Left renal cortex interstitium (tissue), 4 donors: ENCODE measurements around the gene UNC93A. TPM values are rescaled to one million over a fixed set of nuclear protein-coding genes. Genes with fewer than 3 reads are reported as not detected.

Source experiments
- DNase-seq, 4 donors: peaks; one replicate each; pipeline ENCODE4 v3.0.0-alpha.2; 2013; ENCODE audit warnings: low read depth in 4 of 4, low spot score in 2 of 4, missing footprints in 1 of 4
- polyA plus RNA-seq, 4 donors: library from polyadenylated mRNA; unstranded; fragments of 120-200 nt; gene quantifications; one replicate each; pipeline ENCODE4 v1.2.1, GENCODE V29; 2013; ENCODE audit not compliant: insufficient read length in 4 of 4

The UNC93A gene
- polyA plus RNA-seq, 4 donors, result 3.7 to 9.3 (median 6.2) TPM

DNA sequence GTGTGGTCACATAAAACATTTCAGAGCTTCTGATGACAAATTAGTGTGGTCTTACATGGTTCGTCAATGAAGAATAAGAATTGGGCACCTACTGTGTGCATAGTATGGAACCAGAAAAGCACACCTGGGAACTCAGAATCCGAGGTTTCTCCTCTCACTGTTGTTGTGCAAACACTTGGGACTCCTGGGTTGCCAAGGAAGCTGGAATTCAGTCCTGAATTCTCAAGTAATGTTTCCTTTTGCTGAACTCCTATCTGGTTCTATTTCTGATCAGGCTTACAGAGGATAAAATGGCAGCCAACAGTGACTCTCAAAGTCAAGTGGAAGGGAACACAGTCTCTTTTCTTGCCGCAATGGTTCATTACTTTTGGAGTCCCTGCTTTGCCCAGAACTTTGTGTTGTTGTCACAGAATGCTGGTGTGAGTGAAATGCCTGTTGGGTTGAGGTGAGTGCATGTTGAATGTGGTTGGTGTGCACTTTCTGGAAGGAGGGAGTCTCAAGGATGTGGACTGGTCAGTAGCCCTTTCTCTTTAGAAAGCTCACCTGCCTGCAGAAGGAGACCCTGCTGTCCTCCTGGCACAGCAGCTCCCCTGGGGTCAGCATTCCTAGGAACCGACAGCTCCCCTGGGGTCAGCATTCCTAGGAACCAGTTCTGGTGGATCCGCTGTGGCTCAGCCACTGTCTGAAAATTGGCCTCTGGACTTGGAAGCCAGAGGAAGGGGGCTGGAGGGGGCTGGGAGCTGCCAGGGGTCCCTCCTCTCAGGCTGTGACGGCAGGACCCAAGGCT, 1.4 kb downstream of the UNC93A start:
- DNase-seq, result no peak

DNA sequence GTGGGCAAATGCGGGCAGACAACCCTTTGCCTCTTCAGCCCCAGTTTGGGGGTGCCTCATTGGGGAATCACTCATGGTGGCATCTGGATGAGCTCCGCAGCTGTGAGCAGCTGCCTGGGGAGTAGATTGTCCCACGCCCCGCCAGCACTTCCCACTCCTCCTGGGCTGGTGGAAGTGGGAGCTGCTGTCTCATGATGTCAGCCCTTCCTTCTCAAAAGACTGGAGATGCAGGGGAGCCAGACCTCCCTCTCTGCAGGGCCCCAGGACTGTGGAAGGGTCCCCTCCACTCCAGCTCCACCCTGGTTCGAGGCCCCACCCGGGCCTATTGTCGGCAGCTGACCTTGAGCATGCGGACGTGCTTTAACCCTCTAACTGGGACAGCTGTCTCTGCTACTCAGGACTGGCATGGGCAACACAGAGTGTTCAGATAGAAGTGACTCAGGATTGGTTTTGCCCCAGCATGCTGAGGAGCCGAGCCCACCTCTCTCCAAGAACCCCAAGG, 2.0 kb downstream of the UNC93A start:
- DNase-seq, result no peak

DNA sequence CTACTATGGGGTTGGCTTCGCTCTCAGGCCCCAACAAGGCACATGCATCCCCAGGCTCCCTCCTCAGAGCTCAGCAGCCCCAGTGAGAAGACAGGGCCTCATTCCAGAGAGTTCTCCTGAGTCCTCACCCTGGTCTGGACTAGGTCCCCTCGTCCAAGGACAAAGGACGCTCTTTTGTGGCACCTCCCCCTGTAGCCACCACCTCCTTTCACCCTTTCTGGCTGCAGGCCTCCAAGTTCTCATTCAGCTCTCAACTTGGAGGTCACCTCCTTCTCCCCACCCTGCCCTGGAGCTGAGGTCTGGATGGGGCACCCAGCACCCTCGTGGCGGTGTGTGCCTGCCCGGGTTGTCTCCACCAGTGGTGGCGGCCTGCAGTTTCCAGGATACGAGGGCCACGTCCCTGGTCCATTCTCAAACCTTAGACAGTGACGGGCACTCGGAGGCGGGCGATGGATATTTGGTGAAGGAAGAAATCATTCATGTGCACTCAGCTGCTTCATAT, 2.5 kb downstream of the UNC93A start:
- no peak for DNase-seq

DNA sequence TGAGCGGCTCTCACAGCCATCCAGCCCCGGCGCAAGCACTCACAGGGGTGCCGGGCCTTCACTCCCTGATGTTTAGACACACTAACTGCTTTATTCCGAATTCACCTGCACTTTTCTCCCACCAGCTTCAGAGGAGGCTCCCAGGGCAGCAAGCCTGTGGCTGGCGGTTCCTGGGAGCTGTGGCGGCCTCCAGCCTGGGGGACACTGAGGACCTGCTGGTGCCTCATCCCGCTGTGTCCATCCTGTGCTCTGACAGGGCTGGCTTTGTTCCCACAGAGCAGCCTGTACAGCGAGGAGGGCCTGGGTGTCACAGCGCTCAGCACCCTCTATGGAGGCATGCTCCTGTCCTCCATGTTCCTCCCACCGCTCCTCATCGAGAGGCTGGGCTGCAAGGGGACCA, 3.1 kb downstream of the UNC93A start:
- no peak for DNase-seq

DNA sequence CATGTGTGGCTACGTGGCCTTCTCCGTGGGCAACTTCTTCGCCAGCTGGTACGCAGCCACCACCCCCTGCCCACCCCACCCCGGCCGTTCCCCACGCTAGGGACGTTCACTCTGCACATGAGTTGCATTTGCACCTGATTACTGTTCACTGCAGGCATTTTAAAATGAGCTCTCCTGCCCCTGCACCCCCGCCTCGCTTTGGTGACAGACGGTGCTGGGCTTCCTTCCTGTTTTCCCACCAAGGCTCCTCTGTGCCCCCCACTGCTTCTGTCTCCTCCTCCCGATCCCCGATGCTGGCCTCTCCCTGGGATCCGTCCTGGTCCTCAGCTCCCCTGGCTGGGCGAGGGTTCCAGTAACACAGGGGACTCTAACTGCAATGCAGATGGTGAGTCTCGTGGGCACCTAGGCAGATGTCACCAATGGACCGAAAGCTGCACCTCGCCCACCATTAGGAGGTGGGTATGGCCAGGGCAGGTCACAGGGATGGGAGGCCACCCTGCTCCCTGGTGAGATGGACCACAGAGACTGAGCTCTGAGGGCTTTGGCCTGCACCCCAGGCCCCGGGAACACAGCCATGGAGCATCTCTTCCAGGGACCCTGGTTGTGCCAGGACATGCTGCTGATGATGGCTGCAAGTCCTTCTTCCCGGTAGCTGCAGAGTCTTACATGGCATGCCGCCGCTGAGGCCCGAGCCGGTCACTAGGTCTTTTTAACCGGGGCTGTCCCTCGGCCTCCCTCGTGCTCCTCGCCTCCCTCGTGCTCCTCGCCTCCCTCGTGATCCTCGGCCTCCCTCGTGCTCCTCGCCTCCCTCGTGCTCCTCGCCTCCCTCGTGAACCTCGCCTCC, 3.8 kb downstream of the UNC93A start:
- no peak for DNase-seq

DNA sequence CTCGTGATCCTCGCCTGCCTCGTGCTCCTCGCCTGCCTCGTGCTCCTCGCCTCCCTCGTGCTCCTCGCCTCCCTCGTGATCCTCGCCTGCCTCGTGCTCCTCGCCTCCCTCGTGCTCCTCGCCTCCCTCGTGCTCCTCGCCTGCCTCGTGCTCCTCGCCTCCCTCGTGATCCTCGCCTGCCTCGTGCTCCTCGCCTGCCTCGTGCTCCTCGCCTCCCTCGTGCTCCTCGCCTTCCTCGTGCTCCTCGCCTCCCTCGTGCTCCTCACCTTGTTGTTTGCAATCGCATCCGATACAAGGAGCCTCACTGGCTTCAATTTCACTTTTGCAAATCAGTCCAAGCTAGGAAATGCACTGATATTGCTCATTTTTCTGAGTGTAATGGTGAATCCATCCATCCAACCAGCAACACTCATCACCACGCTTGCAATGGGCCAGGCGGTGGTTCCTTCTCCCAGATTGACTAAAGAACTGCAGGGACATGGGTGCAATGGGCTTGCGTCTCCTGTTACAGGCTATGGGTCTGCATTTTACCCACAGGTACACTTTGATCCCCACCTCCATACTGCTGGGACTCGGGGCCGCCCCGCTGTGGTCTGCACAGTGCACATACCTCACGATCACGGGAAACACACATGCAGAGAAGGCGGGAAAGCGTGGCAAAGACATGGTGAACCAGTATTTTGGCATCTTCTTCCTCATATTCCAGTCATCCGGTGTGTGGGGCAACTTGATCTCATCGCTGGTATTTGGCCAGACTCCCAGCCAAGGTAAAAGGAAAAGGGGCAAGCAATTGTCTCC, 4.6 kb downstream of the UNC93A start:
- DNase-seq, result no peak

DNA sequence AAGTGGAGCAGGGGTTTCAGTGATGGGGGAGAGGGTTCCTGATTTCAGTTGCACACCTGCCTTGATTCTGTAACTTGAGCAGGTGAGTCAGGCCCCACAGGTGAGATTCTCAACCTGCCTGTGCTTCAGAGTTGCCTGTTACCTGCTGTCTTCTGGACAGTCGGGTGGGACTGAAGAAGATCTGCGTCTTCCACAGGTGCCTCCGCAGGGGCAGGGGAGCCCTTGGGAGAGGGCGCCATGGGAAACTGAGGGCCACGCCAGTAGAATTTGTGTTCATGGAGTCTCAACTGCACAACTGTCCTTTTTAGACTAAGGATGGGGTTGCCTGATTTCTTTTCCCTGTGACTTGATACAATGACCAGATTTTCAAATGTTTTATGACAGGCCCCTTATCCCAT, 5.2 kb downstream of the UNC93A start:
- no peak for DNase-seq

DNA sequence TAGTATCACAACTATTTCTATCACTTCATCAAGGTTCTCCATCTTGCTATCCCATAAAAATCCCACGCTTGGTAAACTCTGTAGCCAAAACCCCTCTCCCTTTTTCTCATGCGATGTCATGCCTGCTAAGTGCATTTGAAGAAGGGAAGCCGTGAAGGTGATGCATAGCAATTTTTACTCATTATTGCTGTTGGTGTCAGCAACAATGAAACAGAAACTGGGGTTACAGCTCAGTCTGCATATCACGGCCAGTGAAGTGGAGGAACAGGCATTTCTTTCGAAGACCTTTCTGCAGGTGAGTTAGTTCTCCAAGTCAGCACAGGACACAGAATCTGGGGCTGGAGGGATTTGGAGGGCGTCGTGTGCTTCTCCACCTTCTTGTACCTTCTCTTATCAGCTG, 5.8 kb downstream of the UNC93A start:
- DNase-seq, result no peak

DNA sequence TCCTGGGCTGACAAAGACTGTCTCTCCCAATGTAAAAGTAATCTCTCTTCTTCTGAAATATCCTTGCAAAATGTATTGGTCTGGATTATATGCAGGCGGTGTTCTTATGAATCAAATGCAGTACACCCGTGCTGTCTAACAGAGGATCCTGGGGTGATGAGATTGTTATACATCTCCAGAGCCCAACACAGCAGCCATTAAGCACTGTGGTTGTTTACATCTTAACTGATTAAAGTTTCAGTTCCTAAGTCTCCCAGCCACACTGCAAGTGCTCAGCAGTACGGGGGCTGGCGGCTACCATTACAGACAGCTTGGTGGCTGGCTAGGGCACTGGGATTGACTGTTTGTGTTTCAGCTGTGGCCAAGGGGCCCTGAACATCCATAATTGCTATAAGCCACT, 7.0 kb downstream of the UNC93A start:
- no peak for DNase-seq

DNA sequence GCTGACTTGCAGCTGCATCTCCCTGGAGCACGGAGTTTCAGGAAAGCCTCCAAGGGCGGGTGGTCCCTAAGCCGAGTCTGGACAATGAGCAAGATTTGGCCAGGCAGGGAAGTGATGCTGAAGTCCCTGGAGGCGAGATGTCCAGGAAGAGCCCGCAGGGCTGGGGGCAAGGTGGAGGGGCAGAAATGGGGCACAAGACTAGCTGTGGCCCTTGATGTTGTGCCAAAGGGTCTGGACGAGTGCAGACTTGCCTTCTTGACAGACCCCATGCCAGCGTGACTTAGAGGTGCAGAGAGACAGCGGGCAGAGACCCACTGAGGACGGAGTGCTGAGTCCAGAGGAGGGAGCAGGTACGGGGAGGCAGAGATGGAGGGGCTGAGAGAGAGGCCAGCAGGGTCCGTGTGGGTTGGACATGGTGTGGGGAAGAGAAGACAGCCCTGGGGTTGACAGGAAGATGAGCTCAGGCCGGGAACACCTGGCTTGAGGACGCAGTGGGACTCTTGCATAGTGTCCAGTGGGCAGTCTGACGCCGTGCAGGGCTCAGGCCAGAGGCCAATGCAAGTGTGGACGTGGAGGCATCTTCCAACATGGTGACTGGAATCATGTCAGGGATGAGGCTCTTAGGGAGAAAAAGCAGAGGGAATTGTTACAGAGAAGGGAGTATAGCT, 8.7 kb downstream of the UNC93A start:
- DNase-seq, result no peak

DNA sequence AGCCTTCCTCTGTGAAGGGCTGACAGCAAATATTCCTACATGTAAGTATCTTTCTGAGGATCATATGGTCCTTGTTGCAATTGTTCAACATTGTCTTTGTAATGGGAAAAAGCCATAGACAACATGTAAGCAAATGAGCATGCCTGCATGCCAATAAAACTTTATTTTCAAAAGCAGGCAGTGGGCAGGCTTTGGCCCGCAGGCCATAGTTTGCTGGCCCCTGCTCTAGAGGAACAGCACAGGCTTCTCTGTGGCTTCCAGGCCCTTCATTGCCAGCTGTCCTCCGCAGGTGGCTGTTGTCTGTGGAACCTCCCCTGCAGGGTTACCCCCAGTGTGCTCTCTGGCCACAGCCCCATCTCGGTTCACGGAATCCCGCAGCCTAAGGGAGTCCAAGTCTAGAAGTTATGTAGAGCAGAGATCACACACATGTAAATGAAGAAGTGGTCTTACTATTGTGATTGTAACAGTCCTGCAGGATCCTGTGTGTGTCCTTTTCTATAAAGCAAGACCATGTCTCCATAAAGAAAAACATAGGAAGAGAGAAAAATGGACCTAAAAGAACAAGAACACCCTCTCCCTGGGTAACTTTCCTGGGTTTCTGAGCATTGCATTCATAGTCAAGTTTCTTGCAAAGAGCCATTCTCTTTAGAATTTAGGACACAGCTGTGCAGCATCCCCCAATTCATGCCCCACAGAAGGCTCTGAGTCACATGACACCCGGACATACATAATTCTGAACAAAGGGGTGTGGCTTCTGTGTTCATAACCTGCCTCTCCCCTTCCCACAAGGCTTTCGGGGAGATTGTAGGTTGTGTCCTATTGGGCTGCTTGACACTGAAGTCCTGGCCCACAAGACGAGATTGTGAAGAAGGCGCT, 10.0 kb downstream of the UNC93A start:
- DNase-seq, result no peak

DNA sequence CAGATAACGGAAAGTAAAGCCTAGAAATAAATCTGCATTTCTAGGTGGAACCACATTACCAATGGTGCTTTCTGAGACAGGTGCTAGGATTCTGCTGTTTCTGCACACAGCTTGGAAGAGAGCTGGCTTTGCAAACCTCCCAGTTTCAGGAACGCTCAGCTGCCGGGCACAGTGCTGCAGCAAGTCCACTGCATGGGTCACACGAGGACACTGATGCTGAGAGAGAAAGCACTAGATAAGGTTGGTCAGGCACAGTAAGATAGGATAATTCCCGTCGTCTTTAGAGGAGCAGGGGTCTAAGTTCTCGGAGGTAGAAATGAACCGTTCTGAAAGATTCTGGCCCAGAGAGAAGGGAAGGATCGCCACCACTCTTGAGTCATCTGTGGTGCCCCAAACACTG, 11.0 kb downstream of the UNC93A start:
- DNase-seq, result no peak

DNA sequence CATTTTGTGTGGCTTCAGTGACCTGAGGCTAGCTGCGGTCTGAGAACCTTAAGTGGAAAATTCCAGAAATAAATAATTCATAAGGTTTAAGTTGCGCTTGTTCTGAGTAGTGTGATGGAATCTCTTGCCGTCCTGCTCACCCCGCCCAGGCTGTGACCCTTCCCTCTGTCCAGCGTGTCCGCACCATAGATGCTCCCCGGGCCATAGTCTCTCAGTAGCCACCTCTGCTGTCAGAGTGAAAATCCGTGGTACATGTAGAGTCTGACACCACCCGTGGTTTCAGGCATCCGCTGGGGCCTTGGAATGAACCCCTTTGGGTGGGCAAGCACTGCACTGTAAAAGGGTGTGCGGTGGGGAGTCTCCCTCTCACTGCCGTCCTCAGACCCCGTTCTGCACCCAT, 11.7 kb downstream of the UNC93A start:
- DNase-seq, result no peak

DNA sequence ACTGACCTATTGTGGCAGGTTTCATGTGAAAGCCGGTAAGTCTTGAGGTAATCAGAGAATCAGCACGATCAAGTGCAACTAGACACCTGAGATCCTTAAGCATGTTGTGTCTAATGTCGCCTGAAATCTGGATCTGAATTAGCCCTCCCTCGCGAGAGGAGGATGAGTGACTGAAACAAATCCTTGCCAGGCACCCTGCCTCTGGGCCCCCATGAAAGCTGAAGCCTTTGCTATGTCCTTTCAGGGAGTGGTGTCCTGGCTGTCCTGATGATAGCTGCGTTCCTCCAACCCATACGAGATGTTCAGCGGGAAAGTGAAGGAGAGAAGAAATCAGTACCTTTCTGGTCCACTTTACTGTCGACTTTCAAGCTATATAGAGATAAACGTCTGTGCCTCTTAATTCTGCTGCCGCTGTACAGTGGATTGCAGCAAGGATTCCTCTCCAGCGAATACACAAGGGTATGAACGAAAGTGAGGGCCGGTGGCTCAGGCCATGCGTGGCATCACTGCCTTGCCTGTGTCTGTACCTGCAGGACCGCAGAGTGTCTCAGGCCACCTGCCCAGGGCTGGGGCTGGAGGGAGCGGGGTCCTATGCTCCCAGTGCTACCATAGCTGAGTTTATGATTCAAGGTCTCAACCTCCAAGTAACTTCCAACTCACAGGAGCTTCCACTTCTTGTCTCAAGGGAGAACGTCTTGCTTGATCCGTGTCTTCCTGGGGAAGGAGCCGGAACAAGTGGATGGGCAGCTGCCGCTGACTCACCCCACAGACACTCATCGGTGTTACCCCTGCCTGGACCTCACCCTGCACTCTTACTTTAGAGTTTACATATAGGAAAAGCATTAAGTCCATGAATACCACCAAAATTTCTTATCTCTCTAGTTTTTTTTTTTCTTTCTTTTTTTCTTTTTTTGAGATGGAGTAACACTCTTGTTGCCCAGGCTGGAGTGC, 12.8 kb downstream of the UNC93A start:
- DNase-seq, result no peak

DNA sequence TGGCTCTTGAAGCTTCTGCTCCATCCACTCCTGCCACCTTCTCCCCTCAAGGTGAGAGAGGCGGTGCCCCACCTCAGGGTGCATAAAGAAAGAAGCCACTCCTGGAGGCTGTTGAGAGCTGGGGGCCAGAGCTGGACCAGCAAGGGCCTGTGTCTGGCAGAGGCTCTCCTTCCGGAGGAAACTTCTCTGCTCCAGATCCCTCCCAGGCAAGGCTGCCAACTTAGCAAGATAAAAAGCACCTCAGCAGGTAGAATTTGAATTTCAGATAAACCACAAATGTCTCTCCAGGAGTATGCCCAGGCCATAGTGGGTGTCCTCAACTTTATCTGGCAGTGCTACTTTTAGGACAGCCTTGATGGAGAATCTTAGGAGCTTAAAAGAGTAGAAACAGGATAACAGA, 13.8 kb downstream of the UNC93A start:
- no peak for DNase-seq

DNA sequence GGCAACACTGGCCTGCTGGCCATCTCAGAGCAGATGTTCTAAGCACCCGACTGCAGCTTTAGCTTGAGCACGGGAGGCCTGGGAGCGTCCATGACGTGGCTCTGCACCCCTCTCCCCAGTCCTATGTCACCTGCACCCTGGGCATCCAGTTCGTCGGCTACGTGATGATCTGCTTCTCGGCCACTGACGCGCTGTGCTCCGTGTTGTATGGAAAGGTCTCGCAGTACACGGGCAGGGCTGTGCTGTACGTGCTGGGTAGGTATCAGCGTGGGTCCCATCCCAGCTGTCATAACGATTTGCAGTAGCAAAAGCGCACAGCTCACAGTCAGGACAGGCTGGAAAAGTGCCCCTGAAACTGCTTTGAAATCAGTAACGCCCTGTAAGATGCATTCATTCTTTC, 14.7 kb downstream of the UNC93A start:
- no peak for DNase-seq

DNA sequence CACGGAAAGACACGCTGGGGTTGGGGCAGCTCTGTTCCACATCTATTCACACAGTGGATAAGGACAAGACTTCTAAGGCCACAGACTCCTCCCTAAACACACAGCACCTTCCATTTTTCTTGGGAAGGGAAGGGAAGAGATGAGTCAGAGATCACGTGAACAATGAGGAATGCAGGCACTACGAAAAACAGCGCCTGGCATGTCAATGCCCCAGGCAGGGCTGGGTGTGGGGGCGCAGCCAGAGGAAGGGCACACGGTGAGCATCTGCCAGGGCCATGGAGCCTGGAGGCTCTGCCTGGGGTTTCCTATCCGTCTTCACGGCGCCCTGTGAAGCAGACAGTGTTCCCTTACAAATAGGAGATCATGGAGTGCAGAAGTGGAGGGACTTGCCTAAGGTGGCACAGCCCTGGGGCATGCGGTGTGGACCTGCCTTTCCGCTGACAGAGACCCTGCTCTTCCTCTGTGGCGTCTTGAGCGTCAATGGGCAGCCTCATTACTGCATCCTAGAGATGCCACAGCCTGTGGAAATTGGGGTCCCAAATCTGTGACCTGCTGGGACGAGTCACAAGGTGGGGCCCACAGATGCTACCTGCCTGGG, 15.4 kb downstream of the UNC93A start:
- no peak for DNase-seq
